Body of pancreas (tissue), 4 donors: ENCODE data around the gene LCN9. TPM values are rescaled to one million over a fixed set of nuclear protein-coding genes. Genes with fewer than 3 reads are reported as not detected.
A peak's percentile ranks its signal among the peaks of the same experiment; 100 is the strongest.

Experiments used
- ATAC-seq: fragments of 150-250 bp; one replicate; pipeline ENCODE4 v1.9.1; 2016
- DNase-seq, 4 donors: peaks; one replicate each; pipeline ENCODE4 v3.0.0-alpha.2; 2019
- H3K27ac ChIP-seq, 4 donors: fragments of 200-600 bp; sonication (generic); 1 replicate in 3 of 4; 2 replicates in 1 of 4; pipeline versions ENCODE4 v1.5.1 to v1.6.1; 2016 to 2019; ENCODE audit warnings: mild to moderate bottlenecking in 1 of 4, mixed read lengths in 1 of 4, moderate library complexity in 1 of 4
- H3K27me3 ChIP-seq, 2 donors: fragments of 200-600 bp; sonication (generic); one replicate each; pipeline ENCODE4 v1.6.0; 2016; ENCODE audit warnings: mild to moderate bottlenecking in 1 of 2
- H3K36me3 ChIP-seq, 2 donors: fragments of 200-600 bp; sonication (generic); replicated peaks in 1 of 2; 2 replicates each; pipeline ENCODE4 v1.5.1; 2016; ENCODE audit warnings: low read depth in 2 of 2; ENCODE audit not compliant: insufficient read depth in 1 of 2
- H3K4me1 ChIP-seq: fragments of 200-600 bp; sonication (generic); one replicate; pipeline ENCODE4 v1.6.0; 2016
- H3K4me3 ChIP-seq, 2 donors: fragments of 200-600 bp; sonication (generic); 1 replicate in 1 of 2; 2 replicates in 1 of 2; pipeline ENCODE4 v1.5.1; 2016 to 2019
- H3K9me3 ChIP-seq, 3 donors: fragments of 200-600 bp; sonication (generic); 1 replicate in 2 of 3; 2 replicates in 1 of 3; pipeline ENCODE4 v1.5.1; 2016
- CTCF ChIP-seq, 7 experiments: fragments of 450-650 bp in 4 of 7; fragments of 200-600 bp in 3 of 7; sonication (generic) in 3 of 7; IDR thresholded peaks; one replicate each; pipeline ENCODE4 v1.5.1; 2016 to 2019; ENCODE audit warnings: antibody characterized with exemption in 7 of 7
- POLR2A ChIP-seq, 3 donors: fragments of 450-650 bp; IDR thresholded peaks; one replicate each; pipeline ENCODE4 v1.6.1; 2016; ENCODE audit warnings: antibody characterized with exemption in 3 of 3, mild to moderate bottlenecking in 2 of 3
- whole genome bisulfite sequencing, 2 donors: methylation state at CpG; one replicate each; pipeline ENCODE4 v1.1.5; 2017; 5-methylcytosine and 5-hydroxymethylcytosine counted together
- intact Hi-C: fragments of 100-400 bp; cut with DNase I; formaldehyde crosslinking; loops from one replicate; pipeline ENCODE4 v1.15.1; 2023
- total RNA-seq, 2 donors: library from RNA; depleted of rRNA; stranded (reverse); fragments of >200 nt; gene quantifications; one replicate each; pipeline ENCODE4 v1.1.0, GENCODE V29; 2016

LCN9 gene
- total RNA-seq, 2 donors from 2014 or later: not detected

- H3K36me3 ChIP-seq: no peaks in the 10 kb centered on the region
- peak; percentile 41 to 68 (median 52) for DNase-seq
- ATAC-seq: peak; percentile 39
- H3K27ac ChIP-seq: no peak within 1 kb of the TSS
- no peak within 1 kb of the TSS for H3K4me3 ChIP-seq
- intact Hi-C loops: loop anchor here (10.0 kb wide), 1 partner anchor 423 kb away; no protein-coding TSS in a partner anchor
- peaks cover 14% of the 10 kb centered on the region for H3K4me1 ChIP-seq
- no peaks in the 10 kb centered on the region for H3K9me3 ChIP-seq
- TF ChIP-seq CTCF (IDR thresholded peaks at IDR 0.05): peak; percentile 45 to 98 (median 78)
- TF ChIP-seq POLR2A (IDR thresholded peaks at IDR 0.05): no peak
- WGBS, 2 donors: 1 to 9% methylated on average over 12 to 60 of the region's 66 CpGs
- H3K27me3 ChIP-seq: peaks cover 0 to 8% of the 10 kb centered on the region in 2 donors
These were observed 39.0 kb downstream of the LCN9 start, which contains the start of gene KCNT1 for GRCh38 chr9:135701959-135702721. KCNT1 (plus strand) TSS chr9:135702185; CDS start chr9:135702259, 74 bp downstream.

DNA sequence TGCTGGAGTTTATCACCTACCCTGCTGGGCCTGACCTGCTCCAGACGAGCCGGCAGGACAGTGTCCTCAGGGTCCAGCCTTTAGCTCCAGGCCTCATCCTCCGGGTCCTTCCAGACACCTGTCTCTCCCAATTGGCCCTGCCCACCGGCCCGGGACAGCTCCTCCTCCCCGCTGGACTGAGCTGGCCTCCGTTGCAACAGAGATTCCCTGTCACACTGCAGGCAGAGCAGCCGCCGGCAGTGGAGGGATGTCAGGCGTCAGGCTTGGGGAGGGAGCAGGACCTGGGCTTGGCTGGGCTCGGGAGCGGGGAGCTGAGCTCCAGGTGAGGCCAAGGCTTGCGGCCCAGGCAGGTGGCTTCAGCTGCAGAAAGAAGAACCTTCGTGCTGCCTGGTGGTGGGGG lies 40.6 kb downstream of the LCN9 start:
- DNase-seq: no peak
- 53 to 72% methylated on average over 11 to 14 of the region's 14 CpGs for WGBS, 2 donors
- intact Hi-C loops: loop anchor here (10.0 kb wide), 1 partner anchor 421 kb away; no protein-coding TSS in a partner anchor
- Histone ChIP-seq H3K27me3 (peaks cover 0 to 8% of the 10 kb centered on the region in 2 donors), H3K4me3 (no peak overlapping the region), H3K36me3 (no peaks in the 10 kb centered on the region), H3K9me3 (no peaks in the 10 kb centered on the region), H3K4me1 (peaks cover 14% of the 10 kb centered on the region), H3K27ac (no peak overlapping the region)
- no peak for ATAC-seq
- TF ChIP-seq POLR2A (IDR thresholded peaks at IDR 0.05) (no peak), CTCF (IDR thresholded peaks at IDR 0.05) (no peak)

- Histone ChIP-seq H3K27me3 (peaks cover 0 to 8% of the 10 kb centered on the region in 2 donors), H3K9me3 (no peaks in the 10 kb centered on the region), H3K27ac (no peak overlapping the region), H3K36me3 (no peaks in the 10 kb centered on the region), H3K4me1 (peaks cover 14% of the 10 kb centered on the region), H3K4me3 (no peak overlapping the region)
- intact Hi-C loops: loop anchor here (10.0 kb wide), 1 partner anchor 420 kb away; no protein-coding TSS in a partner anchor
- DNase-seq: peak in 2 of 4 donors; percentile 6 to 14
- WGBS, 2 donors: 89% methylated on average over 5 of the region's 5 CpGs; no CpG with 5 or more reads in 1 of the 2 donors
- no peak for ATAC-seq
- no peak for TF ChIP-seq POLR2A (IDR thresholded peaks at IDR 0.05)
- no peak for TF ChIP-seq CTCF (IDR thresholded peaks at IDR 0.05)
These were observed 41.4 kb downstream of the LCN9 start for GRCh38 chr9:135704483-135704882.

DNA sequence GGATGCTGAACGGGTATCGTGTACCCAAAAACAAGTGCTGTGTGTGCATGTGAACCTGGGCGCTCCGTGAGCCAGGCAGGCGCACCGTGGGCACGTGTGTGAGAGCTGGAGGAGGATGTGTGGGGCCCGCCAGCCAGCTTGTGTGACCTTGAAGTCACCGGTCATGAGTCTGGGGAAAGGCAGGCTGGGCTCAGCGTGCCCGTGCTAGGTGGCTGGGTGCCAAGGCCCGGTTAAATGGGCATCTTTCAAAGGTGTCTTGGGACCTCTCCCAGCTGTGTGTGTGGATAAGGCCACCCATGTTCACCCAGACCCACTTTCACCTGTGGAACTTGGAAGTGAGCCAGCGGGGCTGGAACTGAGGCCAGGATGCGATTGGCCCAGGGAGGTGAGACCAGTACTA lies 42.3 kb downstream of the LCN9 start:
- intact Hi-C loops: loop anchor here (10.0 kb wide), 1 partner anchor 419 kb away; no protein-coding TSS in a partner anchor
- H3K27me3 ChIP-seq: peaks cover 0 to 8% of the 10 kb centered on the region in 2 donors
- peaks cover 14% of the 10 kb centered on the region for H3K4me1 ChIP-seq
- TF ChIP-seq POLR2A (IDR thresholded peaks at IDR 0.05) (no peak), CTCF (IDR thresholded peaks at IDR 0.05) (no peak)
- H3K27ac ChIP-seq: no peak overlapping the region
- H3K9me3 ChIP-seq: no peaks in the 10 kb centered on the region
- ATAC-seq (peak; percentile 19), DNase-seq (peak; percentile 32 to 61 (median 54))
- 17 to 26% methylated on average over 11 to 14 of the region's 14 CpGs for WGBS, 2 donors
- no peak overlapping the region for H3K4me3 ChIP-seq
- no peaks in the 10 kb centered on the region for H3K36me3 ChIP-seq
